ENCODE measurements around the gene XIAP.
"Not testable (repeated sequence)": the region's sequence is repeated elsewhere in the genome, so short reads cannot be mapped to it uniquely, and the experiment has no call there.

Gene XIAP

GRCh38 chrX:123876844-123877243, 17.0 kb downstream of the XIAP start:
- DNase-seq = no peak

DNA sequence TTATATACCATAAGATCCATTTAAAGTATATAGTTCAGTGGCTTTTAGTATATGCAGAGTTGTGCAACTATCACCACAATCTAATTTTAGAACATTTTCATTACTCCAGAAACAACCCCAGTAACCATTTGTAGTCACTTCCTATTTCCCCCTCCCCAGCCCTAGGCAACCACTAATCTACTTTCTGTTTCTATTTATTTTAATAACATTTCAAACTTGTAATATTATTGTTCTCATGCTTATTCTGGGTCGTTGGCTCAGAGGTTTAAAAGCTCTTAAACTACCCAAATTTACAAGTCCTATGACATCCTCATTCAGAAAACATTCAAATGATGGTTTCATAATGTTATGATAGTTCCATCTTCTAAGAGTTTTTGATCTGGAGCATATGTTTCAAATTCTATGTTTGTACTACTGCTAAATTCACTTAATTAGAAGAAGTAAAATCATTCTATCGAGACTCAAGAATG, 18.4 kb downstream of the XIAP start:
- DNase-seq = no peak

- no peak for DNase-seq
Measured at GRCh38 chrX:123881330-123881729, 21.5 kb downstream of the XIAP start.

DNA sequence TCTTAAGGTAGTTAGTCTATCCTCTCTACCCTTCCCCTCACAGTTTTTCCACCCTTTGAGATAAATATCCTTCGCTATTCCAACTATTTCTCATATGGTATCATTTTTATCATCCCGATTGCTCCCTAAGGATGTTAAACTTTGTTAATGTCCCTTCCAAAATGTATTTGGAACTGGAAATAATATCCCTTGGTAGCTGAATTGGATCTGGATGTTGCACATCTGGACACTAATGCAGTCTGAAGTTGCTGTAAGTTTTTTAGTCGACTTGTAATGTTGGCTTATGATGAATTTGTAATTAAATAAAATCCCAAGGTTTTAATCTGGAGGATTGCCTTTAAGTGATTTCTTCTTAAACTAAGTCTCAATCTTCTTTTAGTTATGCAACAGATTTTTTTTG, 22.5 kb downstream of the XIAP start:
- DNase-seq = no peak

- peak; percentile 69 for DNase-seq
Measured at GRCh38 chrX:123884809-123885408, 25.1 kb downstream of the XIAP start.

DNA sequence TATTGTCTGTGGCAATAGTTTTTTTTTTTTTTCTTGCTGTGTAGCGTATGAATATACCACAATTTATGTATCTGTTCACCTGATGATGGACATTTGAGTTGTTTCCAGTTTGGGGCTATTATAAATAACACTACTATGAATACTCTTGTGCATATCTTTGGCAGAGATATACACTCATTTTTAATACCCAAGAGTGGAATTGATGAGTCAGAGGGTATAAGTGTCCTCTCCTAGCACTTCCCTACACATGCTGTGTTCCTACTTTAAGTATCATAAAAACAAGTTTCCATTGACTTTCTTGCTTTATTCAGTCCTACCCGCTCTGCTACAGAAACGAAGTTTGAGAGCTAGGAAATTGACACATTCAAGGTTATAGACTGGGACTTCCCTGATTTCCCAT, 39.8 kb downstream of the XIAP start:
- DNase-seq = no peak

DNA sequence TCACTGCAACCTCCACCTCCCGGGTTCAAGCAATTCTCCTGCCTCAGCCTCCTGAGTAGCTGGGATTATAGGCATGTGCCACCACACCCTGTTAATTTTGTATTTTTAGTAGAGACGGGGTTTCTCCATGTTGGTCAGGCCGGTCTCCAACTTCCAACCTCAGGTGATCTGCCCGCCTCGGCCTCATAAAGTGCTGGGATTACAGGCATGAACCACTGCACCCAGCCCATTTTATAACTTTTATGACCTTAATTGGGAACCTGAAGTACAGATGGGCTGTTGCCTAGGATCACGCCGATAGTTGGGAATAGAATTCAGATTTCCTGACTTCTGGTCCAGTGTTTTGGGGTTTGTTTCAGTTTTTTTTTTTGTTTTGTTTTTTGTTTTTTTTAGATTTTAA, 43.4 kb downstream of the XIAP start:
- DNase-seq = not testable (repeated sequence)

- no peak for DNase-seq
Measured at GRCh38 chrX:123905332-123905731, 45.5 kb downstream of the XIAP start.

DNA sequence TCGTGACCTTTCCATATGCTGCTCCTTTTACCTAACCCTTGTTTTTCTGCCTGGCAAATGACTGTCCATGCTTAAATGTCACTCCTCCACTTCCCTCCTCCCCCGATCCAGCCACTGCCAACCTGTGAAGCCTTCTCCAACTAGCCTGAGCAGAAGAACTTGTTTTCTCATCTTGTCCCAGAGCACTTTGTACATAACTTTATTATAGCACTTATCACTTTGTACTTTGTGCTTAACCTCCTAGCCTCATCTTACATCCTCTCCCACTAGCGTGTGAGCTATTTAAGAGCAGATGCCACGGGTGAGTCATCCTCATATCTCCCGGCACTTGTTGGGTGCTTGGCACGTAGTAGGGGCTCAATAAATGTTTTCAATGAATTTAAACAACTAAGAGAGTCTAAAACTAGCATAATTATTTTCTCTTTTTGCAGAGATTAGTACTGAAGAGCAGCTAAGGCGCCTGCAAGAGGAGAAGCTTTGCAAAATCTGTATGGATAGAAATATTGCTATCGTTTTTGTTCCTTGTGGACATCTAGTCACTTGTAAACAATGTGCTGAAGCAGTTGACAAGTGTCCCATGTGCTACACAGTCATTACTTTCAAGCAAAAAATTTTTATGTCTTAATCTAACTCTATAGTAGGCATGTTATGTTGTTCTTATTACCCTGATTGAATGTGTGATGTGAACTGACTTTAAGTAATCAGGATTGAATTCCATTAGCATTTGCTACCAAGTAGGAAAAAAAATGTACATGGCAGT, 46.9 kb downstream of the XIAP start:
- DNase-seq = no peak

DNA sequence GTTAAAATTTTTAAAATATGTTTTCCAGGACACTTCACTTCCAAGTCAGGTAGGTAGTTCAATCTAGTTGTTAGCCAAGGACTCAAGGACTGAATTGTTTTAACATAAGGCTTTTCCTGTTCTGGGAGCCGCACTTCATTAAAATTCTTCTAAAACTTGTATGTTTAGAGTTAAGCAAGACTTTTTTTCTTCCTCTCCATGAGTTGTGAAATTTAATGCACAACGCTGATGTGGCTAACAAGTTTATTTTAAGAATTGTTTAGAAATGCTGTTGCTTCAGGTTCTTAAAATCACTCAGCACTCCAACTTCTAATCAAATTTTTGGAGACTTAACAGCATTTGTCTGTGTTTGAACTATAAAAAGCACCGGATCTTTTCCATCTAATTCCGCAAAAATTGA, 49.7 kb downstream of the XIAP start:
- DNase-seq = no peak

DNA sequence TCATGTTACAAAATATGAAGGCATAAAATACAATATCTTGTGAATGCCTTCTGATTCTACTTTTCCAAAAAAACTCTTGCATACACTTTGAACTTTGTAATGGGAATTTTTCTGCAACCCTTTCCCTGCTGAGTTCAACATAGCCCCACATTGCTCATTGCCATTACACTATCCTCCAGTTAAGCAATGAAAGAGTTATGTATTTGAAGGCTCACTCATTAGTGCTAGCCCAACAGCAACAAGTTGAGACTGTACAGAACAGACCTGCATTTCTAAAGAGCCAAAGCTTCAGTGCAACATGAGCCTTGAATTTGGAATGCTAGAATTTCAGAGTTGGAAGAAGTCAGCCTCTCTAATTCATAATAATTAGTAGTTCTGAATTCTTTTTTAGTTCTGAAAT, 57.2 kb downstream of the XIAP start:
- no peak for DNase-seq

DNA sequence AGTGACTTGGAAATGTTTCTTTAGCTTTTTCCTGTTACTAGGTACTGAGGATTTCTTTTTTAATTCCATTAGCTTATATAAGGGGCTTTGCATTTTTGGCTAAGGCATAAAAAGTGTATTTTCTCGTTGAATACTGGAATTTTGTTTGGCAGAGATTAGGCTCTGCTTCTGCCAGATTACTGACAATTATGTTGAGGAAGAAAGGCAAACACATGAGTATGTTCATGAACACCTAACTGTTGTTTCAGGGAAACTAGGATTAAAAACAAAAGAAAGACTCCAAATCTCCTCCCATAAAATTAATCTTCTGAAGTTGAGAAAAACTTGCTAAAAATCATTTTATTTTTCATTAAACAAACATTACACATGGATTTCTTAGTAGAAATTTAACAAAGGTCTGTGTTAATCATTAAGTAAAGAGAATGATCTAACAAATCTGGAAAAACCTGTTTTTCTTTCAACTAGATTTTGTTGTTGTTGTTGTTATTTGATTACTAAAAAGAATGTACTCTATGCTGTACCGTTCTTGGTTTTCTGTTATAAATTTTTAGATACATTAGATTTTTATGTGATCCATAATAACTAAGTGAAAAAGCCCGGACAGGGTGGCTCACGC, 58.4 kb downstream of the XIAP start:
- DNase-seq = no peak

- DNase-seq = peak; percentile 37
Measured at GRCh38 chrX:123920105-123920785, 60.4 kb downstream of the XIAP start.

DNA sequence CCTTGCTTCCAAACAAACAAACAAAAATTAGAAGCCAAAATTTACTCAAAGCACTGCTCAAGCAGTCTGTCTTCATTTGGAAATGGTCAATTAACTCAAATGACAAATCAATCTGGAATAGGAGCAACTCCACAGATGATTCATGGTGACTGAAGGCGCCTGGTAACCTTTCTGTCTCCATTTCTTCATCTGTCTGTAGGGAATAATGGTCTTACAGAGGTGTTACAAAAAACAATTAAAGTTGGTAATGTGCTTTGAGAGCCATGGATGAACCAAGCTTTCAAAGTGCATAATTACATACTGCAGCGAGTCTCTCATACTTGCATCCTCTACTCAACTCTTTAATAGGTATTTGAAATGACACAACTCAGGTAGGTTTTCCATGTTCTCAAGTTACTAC, 63.4 kb downstream of the XIAP start:
- DNase-seq = no peak

DNA sequence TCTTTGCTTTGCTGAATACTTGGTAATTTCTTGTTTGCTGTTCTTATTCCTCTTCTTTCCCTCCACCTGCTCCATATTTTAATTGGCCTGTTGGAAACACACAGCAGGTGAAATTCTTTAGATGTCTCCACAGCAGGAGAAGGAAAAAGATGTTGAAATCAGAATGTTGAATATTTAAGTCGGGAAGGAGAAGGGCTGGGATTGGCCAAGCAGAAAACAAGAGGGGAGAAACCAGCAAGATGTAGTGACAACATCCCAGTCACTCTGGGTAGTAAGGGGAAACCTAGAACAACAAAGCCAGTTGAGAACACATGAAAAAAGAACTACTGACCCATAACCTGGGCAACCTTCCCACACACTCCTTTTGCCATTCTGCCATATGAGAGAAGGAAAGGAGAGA, 64.3 kb downstream of the XIAP start:
- no peak for DNase-seq

DNA sequence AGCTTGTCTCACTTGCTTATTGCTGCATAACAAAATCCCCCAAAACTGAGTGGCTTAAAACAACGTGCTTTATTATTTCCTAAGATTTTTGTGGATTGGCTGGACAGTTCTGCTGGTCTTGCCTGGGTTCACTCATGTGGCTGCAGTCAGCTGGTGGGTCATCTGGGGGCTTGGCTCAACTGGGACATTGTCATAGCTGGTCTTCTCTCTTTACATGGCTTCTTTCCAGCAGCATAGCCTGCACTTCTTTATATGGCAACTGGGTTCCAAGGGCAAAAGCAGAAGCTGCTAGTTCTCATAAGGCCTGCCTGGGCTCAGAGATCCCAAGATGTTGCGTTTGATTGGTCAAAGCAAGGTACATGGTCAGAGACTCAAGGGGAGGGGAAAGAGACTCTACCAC, 68.0 kb downstream of the XIAP start:
- no peak for DNase-seq

DNA sequence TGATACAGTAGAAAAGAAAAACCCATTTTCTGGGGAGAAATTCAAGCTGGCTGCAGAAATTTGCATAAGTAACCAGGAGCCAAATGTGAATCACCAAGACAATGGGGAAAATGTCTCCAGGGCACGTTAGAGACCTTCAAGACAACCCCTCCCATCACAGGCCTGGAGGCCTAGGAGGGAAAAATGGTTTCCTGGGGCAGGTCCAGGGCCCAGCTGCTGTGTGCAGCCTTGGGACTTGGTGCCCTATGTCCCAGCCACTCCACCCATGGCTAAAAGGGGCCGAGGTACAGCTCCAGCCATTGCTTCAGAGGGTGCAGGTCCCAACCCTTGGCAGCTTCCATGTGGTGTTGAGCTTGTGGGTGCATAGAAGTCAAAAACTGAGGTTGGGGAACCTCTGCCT, 72.2 kb downstream of the XIAP start:
- not testable (repeated sequence) for DNase-seq

DNA sequence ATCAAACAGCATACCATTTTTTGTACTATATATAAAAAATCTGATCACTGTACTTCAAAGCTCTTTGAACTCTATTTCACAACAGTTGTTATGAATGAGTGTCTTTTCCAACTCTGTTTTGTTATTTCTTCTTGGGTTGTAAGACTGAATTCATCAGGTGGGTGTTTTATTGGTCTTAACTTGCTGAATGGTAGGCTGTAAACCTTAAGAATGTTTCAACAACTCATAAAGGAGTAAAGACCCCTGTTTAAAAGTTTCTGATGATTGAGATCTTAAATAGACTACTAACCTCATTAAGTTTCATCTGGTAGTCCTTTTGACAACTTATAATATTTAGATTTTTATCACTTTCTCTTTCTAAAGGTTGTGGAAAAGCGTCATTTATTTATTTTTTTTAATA, 83.2 kb downstream of the XIAP start:
- no peak for DNase-seq

DNA sequence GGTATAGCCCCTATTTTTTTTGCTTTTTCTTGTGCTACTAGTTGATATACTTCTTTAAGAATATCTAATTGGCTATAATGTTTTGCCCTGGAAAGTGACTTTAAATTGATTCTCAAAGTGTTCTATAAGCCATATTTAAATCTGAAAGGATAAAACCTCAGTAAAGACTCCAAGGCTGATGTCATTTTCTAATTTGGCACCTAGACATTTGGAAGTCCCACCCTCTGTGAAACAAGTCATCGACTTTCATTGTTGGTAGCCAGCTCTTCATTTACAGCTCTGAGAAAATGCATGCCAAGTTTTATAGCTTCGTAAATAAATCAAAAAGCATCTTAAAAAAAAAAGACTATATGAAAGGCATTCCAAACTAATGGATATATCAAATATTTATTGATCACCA, 83.6 kb downstream of the XIAP start:
- no peak for DNase-seq

- DNase-seq = no peak
Measured at GRCh38 chrX:123949846-123950245, 90.0 kb downstream of the XIAP start.

DNA sequence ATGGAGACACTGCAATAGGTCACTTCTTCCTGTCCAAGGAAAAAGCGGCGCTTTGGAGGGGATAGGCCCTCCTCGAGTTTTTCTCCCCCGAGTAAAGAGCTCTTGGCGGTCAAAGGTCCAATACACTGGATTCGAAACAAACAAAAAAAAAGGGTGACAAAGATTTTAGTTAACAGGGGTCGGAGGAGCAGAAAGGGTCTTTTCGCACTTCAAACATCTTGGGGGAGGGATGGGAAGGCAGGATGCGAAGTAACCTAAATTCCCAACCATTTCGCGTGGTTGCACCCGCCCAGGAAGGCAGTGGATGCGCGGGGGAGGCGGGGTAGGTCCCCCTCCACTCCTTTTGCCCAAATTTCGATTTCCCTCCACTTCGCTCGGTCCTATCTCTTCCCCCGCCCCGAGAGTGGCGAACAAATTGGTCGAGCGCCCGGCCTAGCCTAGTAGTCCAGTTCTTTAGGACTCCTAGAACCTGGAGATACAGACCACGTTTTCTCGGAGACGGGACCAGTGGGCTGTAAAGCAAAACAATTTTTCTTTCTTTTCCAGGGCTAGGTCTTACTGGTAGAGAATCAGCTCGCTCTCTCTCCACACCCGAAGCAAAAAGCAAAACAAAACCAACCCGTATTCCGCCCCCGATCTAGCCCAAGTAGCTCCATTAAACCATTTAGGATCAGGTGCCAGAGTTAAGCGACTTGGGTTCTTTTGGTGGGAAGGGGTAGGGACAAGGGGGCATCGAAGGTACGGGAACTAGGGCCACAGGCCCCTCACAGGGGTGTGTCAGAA, 99.6 kb downstream of the XIAP start:
- peak; percentile 85 for DNase-seq

- no peak for DNase-seq
Measured at GRCh38 chrX:123960956-123961267, 101.1 kb downstream of the XIAP start.

All from NCI-H2227 treated with DMSO at 0.1 percent for 48 hours (cell line).